K562 (cell line): ENCODE data around the gene PDGFA. TPM values are rescaled to one million over a fixed set of nuclear protein-coding genes. Genes with fewer than 3 reads are reported as not detected.

Source experiments
- ATAC-seq: fragments of 200-7000 bp; cut with Tn5 transposase; 3 replicates; pipeline ENCODE4 v1.9.1; 2020; ENCODE audit warnings: moderate library complexity
- BruUV-seq: library from RNA; stranded (reverse); fragments of 400-500 nt; replicated peaks from 2 replicates; lab custom pipeline; 2021; lab: Mats Ljungman, UMichigan
- CTCF ChIA-PET: fragments of 300-600 bp; formaldehyde crosslinking; extraction: SDS; loops from one replicate; lab custom pipeline; 2021; ENCODE audit warnings: low intra/inter-chr PET ratio; lab: Yijun Ruan, JAX
- POLR2A ChIA-PET: fragments of 300-600, 350-650 bp; sonication (Branson Sonifier 250); formaldehyde crosslinking; extraction: SDS; loops from one replicate; lab custom pipeline; 2021; ENCODE audit warnings: antibody characterized with exemption, inconsistent platforms; lab: Yijun Ruan, JAX
- DNase-seq, 4 experiments: peaks; one replicate each; pipeline versions ENCODE4 v3.0.0 to v3.0.0-alpha.2; 2011 to 2018; ENCODE audit warnings: low spot score in 3 of 4, mixed read lengths in 3 of 4; ENCODE audit errors: extremely low read depth in 1 of 4
- FAIRE-seq: peaks from 2 replicates; lab custom pipeline; 2011; peaks lifted over from hg19 to GRCh38; lab: Jason Lieb, UNC
- H2AFZ ChIP-seq: 2 replicates; pipeline ENCODE4 v1.6.0; 2011; ENCODE audit warnings: low read depth, low read length, control low read depth, inconsistent platforms
- H3K27ac ChIP-seq: fragments of 200-600 bp; 3 replicates; pipeline ENCODE4 v1.8.0; 2011; ENCODE audit warnings: low read depth, mild to moderate bottlenecking, control low read depth, inconsistent platforms, low read length, moderate library complexity, mixed read lengths; ENCODE audit errors: extremely low read depth
- H3K27me3 ChIP-seq, 2 experiments: fragments of 300-600 bp in 1 of 2; 2 replicates in 1 of 2; 3 replicates in 1 of 2; pipeline versions ENCODE4 v1.6.0 to v1.8.0; 2011; ENCODE audit warnings: inconsistent platforms in 2 of 2, low read length in 2 of 2, mild to moderate bottlenecking in 1 of 2, mixed read lengths in 1 of 2, moderate library complexity in 1 of 2; ENCODE audit not compliant: control insufficient read depth in 2 of 2, insufficient read depth in 2 of 2
- H3K36me3 ChIP-seq: fragments of 300-600 bp; 3 replicates; pipeline ENCODE4 v1.8.0; 2011; ENCODE audit warnings: mild to moderate bottlenecking, low read length, inconsistent platforms; ENCODE audit not compliant: control insufficient read depth, insufficient read depth
- H3K4me1 ChIP-seq, 2 experiments: fragments of 200-600 bp in 1 of 2; replicated peaks in 1 of 2; 2 replicates in 1 of 2; 3 replicates in 1 of 2; pipeline versions ENCODE4 v1.5.1 to v1.8.0; 2011; ENCODE audit warnings: inconsistent platforms in 2 of 2, low read length in 2 of 2, mild to moderate bottlenecking in 1 of 2, mixed read lengths in 1 of 2, moderate library complexity in 1 of 2; ENCODE audit not compliant: control insufficient read depth in 2 of 2, insufficient read depth in 2 of 2
- H3K4me2 ChIP-seq: 2 replicates; pipeline ENCODE4 v1.6.1; 2011; ENCODE audit warnings: low read length, control low read depth, inconsistent platforms, mixed read lengths; ENCODE audit not compliant: insufficient read depth
- H3K4me3 ChIP-seq: fragments of 200-600 bp; sonication (generic), shearing (Covaris generic); 2 replicates; pipeline ENCODE4 v1.5.1; 2016; ENCODE audit warnings: control low read depth, inconsistent platforms
- H3K79me2 ChIP-seq: fragments of 200-600 bp; 3 replicates; pipeline ENCODE4 v1.8.0; 2011; ENCODE audit warnings: low read length, inconsistent platforms; ENCODE audit not compliant: control insufficient read depth, insufficient read depth
- H3K9ac ChIP-seq, 2 experiments: 2 replicates each; pipeline versions ENCODE4 v1.6.0 to v1.6.1; 2011; ENCODE audit warnings: low read depth in 2 of 2, low read length in 2 of 2, control low read depth in 1 of 2, inconsistent platforms in 1 of 2, mild to moderate bottlenecking in 1 of 2, mixed read lengths in 1 of 2; ENCODE audit not compliant: insufficient read depth in 1 of 2
- H3K9me1 ChIP-seq: one replicate; pipeline ENCODE4 v1.6.0; 2011; ENCODE audit warnings: inconsistent platforms, mild to moderate bottlenecking, low read length, moderate library complexity; ENCODE audit not compliant: control insufficient read depth, insufficient read depth
- H3K9me3 ChIP-seq: replicated peaks from 2 replicates; pipeline ENCODE4 v1.5.1; 2011; ENCODE audit warnings: low read depth, low read length, inconsistent platforms; ENCODE audit not compliant: control insufficient read depth, insufficient read depth
- H4K20me1 ChIP-seq: replicated peaks from 2 replicates; pipeline ENCODE4 v1.6.1; 2011; ENCODE audit warnings: low read length, inconsistent platforms, mixed read lengths; ENCODE audit not compliant: control insufficient read depth, insufficient read depth
- CHD1 ChIP-seq: fragments of 200-600 bp; sonication (generic); IDR thresholded peaks from one replicate; pipeline ENCODE4 v1.6.1; 2012; ENCODE audit warnings: mild to moderate bottlenecking, moderate library complexity, low read length, inconsistent platforms
- CREBBP ChIP-seq: IDR thresholded peaks from one replicate; pipeline ENCODE4 v1.6.1; 2012; ENCODE audit warnings: low read depth, mild to moderate bottlenecking, control low read depth, inconsistent platforms, low read length
- CTBP1 ChIP-seq: fragments of 450-650 bp; IDR thresholded peaks from 2 replicates; pipeline ENCODE4 v1.6.1; 2016; ENCODE audit warnings: borderline replicate concordance
- ILK ChIP-seq: fragments of 450-650 bp; IDR thresholded peaks from 2 replicates; pipeline ENCODE4 v1.6.1; 2016; ENCODE audit warnings: missing genetic modification characterization, low read depth, mild to moderate bottlenecking, missing compliant biosample characterization, moderate library complexity, borderline replicate concordance
- KDM1A ChIP-seq, 2 experiments: fragments of 450-650 bp; IDR thresholded peaks; 2 replicates each; pipeline ENCODE4 v1.6.1; 2016; ENCODE audit warnings: mild to moderate bottlenecking in 2 of 2
- MAFG ChIP-seq: fragments of 450-650 bp; conservative IDR thresholded peaks from 2 replicates; pipeline ENCODE4 v1.6.1; 2016; ENCODE audit warnings: missing genetic modification characterization, missing compliant biosample characterization
- MLX ChIP-seq, 2 experiments: fragments of 450-650 bp in 1 of 2; sonication (generic) in 1 of 2; formaldehyde crosslinking; conservative IDR thresholded peaks; 2 replicates each; pipeline versions ENCODE4 v1.4.0 to v1.8.1; 2020 to 2022; ENCODE audit warnings: mild to moderate bottlenecking in 1 of 2, missing genetic modification reagents in 1 of 2
- MYNN ChIP-seq, 2 experiments: sonication (generic); formaldehyde crosslinking in 1 of 2; IDR thresholded peaks; 2 replicates each; pipeline versions ENCODE4 v1.5.0 to v1.6.1; 2016 to 2020; ENCODE audit warnings: antibody characterized with exemption in 1 of 2, missing genetic modification reagents in 1 of 2
- POLR3A ChIP-seq: IDR thresholded peaks from 2 replicates; pipeline ENCODE4 v1.6.1; 2011; ENCODE audit warnings: borderline replicate concordance, mild to moderate bottlenecking, moderate library complexity; ENCODE audit not compliant: insufficient read length, insufficient read depth; ENCODE audit errors: extremely low read depth
- RBM34 ChIP-seq: fragments of 200-400 bp; formaldehyde crosslinking; IDR thresholded peaks from 2 replicates; pipeline ENCODE4 v1.6.1; 2018; ENCODE audit warnings: low read length, borderline replicate concordance; ENCODE audit not compliant: insufficient read depth
- SUPT5H ChIP-seq: fragments of 450-650 bp; IDR thresholded peaks from 2 replicates; pipeline ENCODE4 v1.6.1; 2016
- whole genome bisulfite sequencing: fragments of 100-300 bp; shearing (Covaris generic); methylation state at CpG from one replicate; pipeline ENCODE4 v1.1.6; 2016; ENCODE audit warnings: low coverage, mixed read lengths; ENCODE audit not compliant: insufficient coverage; ENCODE audit errors: missing lambda C conversion rate; 5-methylcytosine and 5-hydroxymethylcytosine counted together
- in situ Hi-C: fragments of 300-500 bp; cut with MboI; formaldehyde crosslinking; loops from 4 replicates; pipeline ENCODE4 v1.15.0; 2018; ENCODE audit warnings: inconsistent platforms, mixed read lengths
- intact Hi-C: fragments of 100-400 bp; cut with micrococcal nuclease; formaldehyde crosslinking; loops from 2 replicates; pipeline ENCODE4 v1.14.2; 2022
- polyA plus RNA-seq, 8 experiments: library from polyadenylated mRNA; depleted of rRNA in 4 of 8; stranded (reverse) in 5 of 8; unstranded in 3 of 8; fragments of >200 nt; fragmentation: Nextera tagmentation in 2 of 8; fragmentation: Illumina TruSeq in 1 of 8; extraction: Ambion mirVana in 2 of 8; extraction: Trizol in 1 of 8; gene quantifications; 2 replicates each; pipeline versions ENCODE4 v1.2.1 to v1.2.3, GENCODE V29; 2011 to 2014; ENCODE audit warnings: inconsistent platforms in 1 of 8, missing spikeins in 1 of 8
- total RNA-seq, 7 experiments: library from RNA; depleted of rRNA in 6 of 7; stranded (reverse); fragments of >200 nt in 6 of 7; fragmentation: Illumina TruSeq in 2 of 7; extraction: Trizol in 2 of 7; gene quantifications; 2 replicates each; pipeline versions ENCODE4 v1.2.1 to v1.2.3, GENCODE V29; 2011 to 2021; ENCODE audit warnings: low replicate concordance in 1 of 7
- TF ChIP-seq, protein P1 (sequence below): sonication (generic); formaldehyde crosslinking; IDR thresholded peaks from 2 replicates; pipeline ENCODE4 v1.8.0; 2023; ENCODE audit warnings: mild to moderate bottlenecking, missing genetic modification reagents

The PDGFA gene
- total and polyA plus RNA-seq, 9 of the 15 experiments (the other 6 are each of a cell fraction or from before 2014, with no cell fraction given), result 2.5 to 10.2 (median 4.6) TPM

GRCh38 chr7:489876-490275, 29.8 kb downstream of the PDGFA start:
- H3K9me1 ChIP-seq, result no peaks in the 10 kb centered on the region
- intact Hi-C loops (no loop called here), in situ Hi-C loops (no loop called here)
- no peaks in the 10 kb centered on the region for H3K36me3 ChIP-seq
- FAIRE-seq (no peak), DNase-seq (no peak), ATAC-seq (no peak)
- TF ChIP-seq MAFG (no peak), CREBBP (no peak), CHD1 (no peak)
- no peak overlapping the region for H2AFZ ChIP-seq
- no peak overlapping the region for H3K4me3 ChIP-seq
- ChIA-PET POLR2A (interaction anchor here (1.1 kb wide), 1 partner anchor 10 kb away, joined by 3 read pairs; no protein-coding TSS in a partner anchor), CTCF (no interaction called here)
- no peak overlapping the region; a peak in 1 of 4 replicates for H3K9ac ChIP-seq
- no TSS peak for BruUV-seq
- H3K9me3 ChIP-seq, result no peaks in the 10 kb centered on the region
- H3K79me2 ChIP-seq, result no peaks in the 10 kb centered on the region
- H3K4me2 ChIP-seq, result no peak overlapping the region
- WGBS, result 4% methylated on average over 4 of the region's 4 CpGs
- H3K27me3 ChIP-seq, result peaks cover 8 to 28% of the 10 kb centered on the region in 2 experiments; a peak in 4 of 5 replicates
- H3K4me1 ChIP-seq, result peaks cover 8 to 31% of the 10 kb centered on the region in 2 experiments; a peak in 4 of 5 replicates
- no peaks in the 10 kb centered on the region for H4K20me1 ChIP-seq
- H3K27ac ChIP-seq, result no peak overlapping the region

GRCh38 chr7:486216-486743, 33.4 kb downstream of the PDGFA start:
- H3K36me3 ChIP-seq, result no peaks in the 10 kb centered on the region
- no peak for TF ChIP-seq CTBP1
- no peak for TF ChIP-seq MLX (CRISPR knock-in tag; conservative IDR thresholded peaks at IDR 0.05)
- TF ChIP-seq, protein P1, sequence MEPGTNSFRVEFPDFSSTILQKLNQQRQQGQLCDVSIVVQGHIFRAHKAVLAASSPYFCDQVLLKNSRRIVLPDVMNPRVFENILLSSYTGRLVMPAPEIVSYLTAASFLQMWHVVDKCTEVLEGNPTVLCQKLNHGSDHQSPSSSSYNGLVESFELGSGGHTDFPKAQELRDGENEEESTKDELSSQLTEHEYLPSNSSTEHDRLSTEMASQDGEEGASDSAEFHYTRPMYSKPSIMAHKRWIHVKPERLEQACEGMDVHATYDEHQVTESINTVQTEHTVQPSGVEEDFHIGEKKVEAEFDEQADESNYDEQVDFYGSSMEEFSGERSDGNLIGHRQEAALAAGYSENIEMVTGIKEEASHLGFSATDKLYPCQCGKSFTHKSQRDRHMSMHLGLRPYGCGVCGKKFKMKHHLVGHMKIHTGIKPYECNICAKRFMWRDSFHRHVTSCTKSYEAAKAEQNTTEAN, result peak; percentile 85; the same call in 1 of the 2 replicates
- no peak for TF ChIP-seq POLR3A
- no peak for TF ChIP-seq SUPT5H
- no peak for TF ChIP-seq KDM1A (IDR thresholded peaks at IDR 0.05)
- TF ChIP-seq MYNN (IDR thresholded peaks at IDR 0.05), result peak; percentile 40; the same call in 1 of the 2 replicates
- no peak for TF ChIP-seq MYNN (CRISPR knock-in tag; IDR thresholded peaks at IDR 0.05)
- TF ChIP-seq RBM34, result no peak
- no peak for TF ChIP-seq ILK (tag)

More at GRCh38 chr7:486216-486743, 33.4 kb downstream of the PDGFA start:
- CTCF ChIA-PET, result no interaction called here
- Histone ChIP-seq H3K9ac (no peak overlapping the region), H3K79me2 (no peaks in the 10 kb centered on the region), H3K27me3 (peaks cover 8 to 23% of the 10 kb centered on the region in 2 experiments; a peak in 4 of 5 replicates), H3K9me3 (no peaks in the 10 kb centered on the region), H4K20me1 (no peaks in the 10 kb centered on the region), H3K4me1 (peaks cover 8 to 27% of the 10 kb centered on the region in 2 experiments; a peak in 4 of 5 replicates), H3K4me3 (no peak overlapping the region), H2AFZ (no peak overlapping the region), H3K9me1 (no peaks in the 10 kb centered on the region), H3K4me2 (no peak overlapping the region), H3K27ac (no peak overlapping the region)
- ATAC-seq (no peak), FAIRE-seq (no peak), DNase-seq (no peak)
- 43% methylated on average over 15 of the region's 16 CpGs for whole genome bisulfite sequencing
- in situ Hi-C loops (no loop called here), intact Hi-C loops (no loop called here)
- POLR2A ChIA-PET, result interaction anchor here (1.1 kb wide), 1 partner anchor 13 kb away, joined by 4 read pairs; no protein-coding TSS in a partner anchor
- no TSS peak for BruUV-seq
